ENCODE results near the gene CPA4.
A peak's percentile ranks its signal among the peaks of the same experiment; 100 is the strongest.

The CPA4 gene

GRCh38 chr7:130371046-130371445, 78.1 kb downstream of the CPA4 start:
- Histone ChIP-seq H3K27ac (ENCODE audit: low read depth, low read length) (no peak overlapping the region), H3K36me3 (ENCODE audit: insufficient read depth, low read length) (no peaks in the 10 kb centered on the region), H3K4me1 (ENCODE audit: insufficient read depth, low read length) (peaks cover 66% of the 10 kb centered on the region), H3K27me3 (ENCODE audit: control insufficient read depth in 1 of 2, insufficient read depth in 2 of 2, low read length in 2 of 2) (no peaks in the 10 kb centered on the region), H3K9me3 (ENCODE audit: low read length) (peaks cover 2% of the 10 kb centered on the region), H3K9ac (ENCODE audit: low read length) (no peak overlapping the region), H3K4me3 (ENCODE audit: low read depth in 1 of 2, low read length in 2 of 2) (peak overlapping the region in 1 of 2 donors; percentile 42)

GRCh38 chr7:130372402-130373165, 79.6 kb downstream of the CPA4 start:
- peaks cover 60% of the 10 kb centered on the region for H3K4me1 ChIP-seq (ENCODE audit: insufficient read depth, low read length)

More at GRCh38 chr7:130372402-130373165, 79.6 kb downstream of the CPA4 start:
- Histone ChIP-seq H3K4me3 (ENCODE audit: low read depth in 1 of 2, low read length in 2 of 2) (peak overlapping the region in 1 of 2 donors; percentile 11), H3K27ac (ENCODE audit: low read depth, low read length) (peak overlapping the region; percentile 37), H3K9ac (ENCODE audit: low read length) (peak overlapping the region; percentile 27), H3K36me3 (ENCODE audit: insufficient read depth, low read length) (no peaks in the 10 kb centered on the region), H3K27me3 (ENCODE audit: control insufficient read depth in 1 of 2, insufficient read depth in 2 of 2, low read length in 2 of 2) (no peaks in the 10 kb centered on the region), H3K9me3 (ENCODE audit: low read length) (peaks cover 5% of the 10 kb centered on the region)
